OCI-LY3 (cell line): ENCODE data around the gene CYP26C1.

ENCODE experiments used
- CTCF ChIP-seq: fragments of 200-600, 300-600 bp; sonication (generic); IDR thresholded peaks from 2 replicates; pipeline ENCODE4 v1.5.1; 2014; ENCODE audit warnings: antibody characterized with exemption, low read length, low read depth
- EZH2phosphoT487 ChIP-seq: fragments of 200-600 bp; shearing (Covaris generic); IDR thresholded peaks from 2 replicates; pipeline ENCODE4 v1.6.1; 2018; ENCODE audit warnings: antibody characterized with exemption, mixed run types, low read depth

- TF ChIP-seq CTCF (no peak), EZH2phosphoT487 (no peak)
These were observed 15.0 kb downstream of the CYP26C1 start for GRCh38 chr10:93075369-93076221.
